ENCODE measurements around the gene RPGRIP1L. TPM values are rescaled to one million over a fixed set of nuclear protein-coding genes. Genes with fewer than 3 reads are reported as not detected.

RPGRIP1L gene
- polyA plus RNA-seq, 1 donor (not counting 4 experiments of a cell fraction or from before 2014, with no cell fraction given), result 11.6 TPM

DNA sequence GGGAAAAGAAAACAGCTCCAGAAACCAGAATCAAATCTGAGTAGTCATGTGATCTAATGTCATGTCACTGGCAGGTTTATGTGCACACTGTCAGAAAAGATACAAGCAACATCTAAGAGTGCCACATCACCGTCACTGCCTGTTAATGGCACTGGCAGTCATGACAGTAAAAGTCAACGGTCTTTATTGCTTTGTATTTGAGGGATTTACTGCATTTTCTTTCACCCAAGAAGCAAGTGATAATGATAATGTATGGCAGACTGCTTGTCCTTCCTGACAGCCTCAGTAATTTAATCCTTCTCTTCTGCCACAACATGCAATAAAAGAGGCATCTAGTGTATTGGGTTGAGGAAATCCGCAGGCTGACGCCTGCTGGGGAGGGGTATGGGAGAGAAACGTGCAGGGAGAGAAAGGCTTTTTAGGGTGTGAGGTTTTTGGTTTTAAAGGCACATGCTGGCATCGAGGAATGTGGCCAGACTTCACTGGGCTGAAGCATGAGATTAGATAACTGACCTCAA lies 92.4 kb downstream of the RPGRIP1L start:
- DNase-seq (ENCODE audit: low read depth, low spot score), result no peak
- Histone ChIP-seq H3K4me2 (ENCODE audit: control insufficient read depth, extremely low read depth, insufficient read depth, low read depth, low read length) (no peak overlapping the region), H2AFZ (ENCODE audit: control insufficient read depth, low read length) (no peak overlapping the region), H3K27ac (ENCODE audit: control insufficient read depth, insufficient read depth, low read length) (no peak overlapping the region), H3K4me1 (ENCODE audit: control insufficient read depth, extremely low read depth, insufficient read depth, low read length) (no peaks in the 10 kb centered on the region), H3K9ac (ENCODE audit: control insufficient read depth, extremely low read depth, insufficient read depth, low read length) (no peak overlapping the region), H3K9me1 (ENCODE audit: control insufficient read depth, extremely low read depth, insufficient read depth, low read length) (no peaks in the 10 kb centered on the region), H3K27me3 (ENCODE audit: control insufficient read depth, extremely low read depth, insufficient read depth, low read length) (no peaks in the 10 kb centered on the region), H4K20me1 (ENCODE audit: control insufficient read depth, extremely low read depth, insufficient read depth, low read length) (no peaks in the 10 kb centered on the region), H3K4me3 (ENCODE audit: control insufficient read depth in 2 of 3, extremely low read depth in 1 of 3, insufficient read depth in 2 of 3, low read depth in 1 of 3, low read length in 3 of 3) (no peak overlapping the region), H3K79me2 (ENCODE audit: control insufficient read depth, insufficient read depth, low read length) (no peaks in the 10 kb centered on the region), H3K9me3 (ENCODE audit: control insufficient read depth, low read depth, low read length) (no peaks in the 10 kb centered on the region), H3K36me3 (ENCODE audit: control insufficient read depth in 2 of 2, extremely low read depth in 1 of 2, insufficient read depth in 2 of 2, low read length in 2 of 2) (no peaks in the 10 kb centered on the region)
- TF ChIP-seq EZH2 (IDR thresholded peaks at IDR 0.05; ENCODE audit: low read length), result no peak
- TF ChIP-seq, protein P1, sequence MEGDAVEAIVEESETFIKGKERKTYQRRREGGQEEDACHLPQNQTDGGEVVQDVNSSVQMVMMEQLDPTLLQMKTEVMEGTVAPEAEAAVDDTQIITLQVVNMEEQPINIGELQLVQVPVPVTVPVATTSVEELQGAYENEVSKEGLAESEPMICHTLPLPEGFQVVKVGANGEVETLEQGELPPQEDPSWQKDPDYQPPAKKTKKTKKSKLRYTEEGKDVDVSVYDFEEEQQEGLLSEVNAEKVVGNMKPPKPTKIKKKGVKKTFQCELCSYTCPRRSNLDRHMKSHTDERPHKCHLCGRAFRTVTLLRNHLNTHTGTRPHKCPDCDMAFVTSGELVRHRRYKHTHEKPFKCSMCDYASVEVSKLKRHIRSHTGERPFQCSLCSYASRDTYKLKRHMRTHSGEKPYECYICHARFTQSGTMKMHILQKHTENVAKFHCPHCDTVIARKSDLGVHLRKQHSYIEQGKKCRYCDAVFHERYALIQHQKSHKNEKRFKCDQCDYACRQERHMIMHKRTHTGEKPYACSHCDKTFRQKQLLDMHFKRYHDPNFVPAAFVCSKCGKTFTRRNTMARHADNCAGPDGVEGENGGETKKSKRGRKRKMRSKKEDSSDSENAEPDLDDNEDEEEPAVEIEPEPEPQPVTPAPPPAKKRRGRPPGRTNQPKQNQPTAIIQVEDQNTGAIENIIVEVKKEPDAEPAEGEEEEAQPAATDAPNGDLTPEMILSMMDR (optimal IDR thresholded peaks at IDR 0.05 in 1 of 3, IDR thresholded peaks at IDR 0.05 in 1 of 3, conservative IDR thresholded peaks at IDR 0.05 in 1 of 3; ENCODE audit: extremely low read depth in 1 of 3, insufficient read depth in 2 of 3, low read length in 3 of 3), result no peak
- no peak for FAIRE-seq
- dilution Hi-C loops (cut with MboI; ENCODE audit: extremely low pct_ligation_motif_present, low sequenced_read_pairs), result no loop called here

DNA sequence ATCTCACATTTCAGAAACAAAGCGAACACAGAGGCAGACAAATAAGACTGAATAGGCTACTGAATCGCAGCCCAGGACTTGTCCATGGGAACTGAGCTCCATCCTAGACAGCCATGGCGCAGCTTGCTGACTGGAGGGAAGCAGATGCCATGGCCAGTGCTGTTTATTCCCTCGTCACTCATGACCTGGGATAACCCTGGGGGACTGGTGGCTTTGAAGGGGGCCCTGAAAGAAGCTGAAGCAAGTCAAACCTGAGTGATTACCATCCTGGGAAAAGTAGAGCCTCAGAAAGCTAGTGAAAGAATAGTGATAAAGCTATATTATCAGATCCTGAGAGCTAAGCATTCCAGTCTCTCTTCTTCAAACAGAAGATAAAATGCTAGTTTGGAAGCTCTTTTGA lies 94.1 kb downstream of the RPGRIP1L start:
- H3K9ac ChIP-seq (ENCODE audit: control insufficient read depth, extremely low read depth, insufficient read depth, low read length), result no peak overlapping the region
- dilution Hi-C loops (cut with MboI; ENCODE audit: extremely low pct_ligation_motif_present, low sequenced_read_pairs), result no loop called here
- no peak overlapping the region for H2AFZ ChIP-seq (ENCODE audit: control insufficient read depth, low read length)

More for the DNA sequence above, 94.1 kb downstream of the RPGRIP1L start:
- Histone ChIP-seq H3K4me2 (ENCODE audit: control insufficient read depth, extremely low read depth, insufficient read depth, low read depth, low read length) (no peak overlapping the region), H3K79me2 (ENCODE audit: control insufficient read depth, insufficient read depth, low read length) (no peaks in the 10 kb centered on the region), H3K4me3 (ENCODE audit: control insufficient read depth in 2 of 3, extremely low read depth in 1 of 3, insufficient read depth in 2 of 3, low read depth in 1 of 3, low read length in 3 of 3) (no peak overlapping the region), H3K27ac (ENCODE audit: control insufficient read depth, insufficient read depth, low read length) (no peak overlapping the region), H3K9me3 (ENCODE audit: control insufficient read depth, low read depth, low read length) (no peaks in the 10 kb centered on the region), H3K9me1 (ENCODE audit: control insufficient read depth, extremely low read depth, insufficient read depth, low read length) (no peaks in the 10 kb centered on the region), H4K20me1 (ENCODE audit: control insufficient read depth, extremely low read depth, insufficient read depth, low read length) (no peaks in the 10 kb centered on the region), H3K4me1 (ENCODE audit: control insufficient read depth, extremely low read depth, insufficient read depth, low read length) (no peaks in the 10 kb centered on the region), H3K27me3 (ENCODE audit: control insufficient read depth, extremely low read depth, insufficient read depth, low read length) (no peaks in the 10 kb centered on the region), H3K36me3 (ENCODE audit: control insufficient read depth in 2 of 2, extremely low read depth in 1 of 2, insufficient read depth in 2 of 2, low read length in 2 of 2) (no peaks in the 10 kb centered on the region)
- no peak for FAIRE-seq
- DNase-seq (ENCODE audit: low read depth, low spot score), result no peak
- TF ChIP-seq, protein P1 (optimal IDR thresholded peaks at IDR 0.05 in 1 of 3, IDR thresholded peaks at IDR 0.05 in 1 of 3, conservative IDR thresholded peaks at IDR 0.05 in 1 of 3; ENCODE audit: extremely low read depth in 1 of 3, insufficient read depth in 2 of 3, low read length in 3 of 3), result no peak
- TF ChIP-seq EZH2 (IDR thresholded peaks at IDR 0.05; ENCODE audit: low read length), result no peak

All from keratinocyte (primary cell).